AG10803 (cell line): ENCODE results near the gene NEURL1.

Experiments used
- DNase-seq: peaks from one replicate; pipeline ENCODE4 v3.0.0; 2010; ENCODE audit warnings: low read depth
- H3K4me3 ChIP-seq: 2 replicates; pipeline ENCODE4 v1.5.1; 2011; ENCODE audit warnings: mild to moderate bottlenecking, low read length, control low read depth
- CTCF ChIP-seq: conservative IDR thresholded peaks from 2 replicates; pipeline ENCODE4 v1.5.1; 2011; ENCODE audit warnings: mild to moderate bottlenecking, low read length, control low read depth, inconsistent platforms

Gene NEURL1

DNA sequence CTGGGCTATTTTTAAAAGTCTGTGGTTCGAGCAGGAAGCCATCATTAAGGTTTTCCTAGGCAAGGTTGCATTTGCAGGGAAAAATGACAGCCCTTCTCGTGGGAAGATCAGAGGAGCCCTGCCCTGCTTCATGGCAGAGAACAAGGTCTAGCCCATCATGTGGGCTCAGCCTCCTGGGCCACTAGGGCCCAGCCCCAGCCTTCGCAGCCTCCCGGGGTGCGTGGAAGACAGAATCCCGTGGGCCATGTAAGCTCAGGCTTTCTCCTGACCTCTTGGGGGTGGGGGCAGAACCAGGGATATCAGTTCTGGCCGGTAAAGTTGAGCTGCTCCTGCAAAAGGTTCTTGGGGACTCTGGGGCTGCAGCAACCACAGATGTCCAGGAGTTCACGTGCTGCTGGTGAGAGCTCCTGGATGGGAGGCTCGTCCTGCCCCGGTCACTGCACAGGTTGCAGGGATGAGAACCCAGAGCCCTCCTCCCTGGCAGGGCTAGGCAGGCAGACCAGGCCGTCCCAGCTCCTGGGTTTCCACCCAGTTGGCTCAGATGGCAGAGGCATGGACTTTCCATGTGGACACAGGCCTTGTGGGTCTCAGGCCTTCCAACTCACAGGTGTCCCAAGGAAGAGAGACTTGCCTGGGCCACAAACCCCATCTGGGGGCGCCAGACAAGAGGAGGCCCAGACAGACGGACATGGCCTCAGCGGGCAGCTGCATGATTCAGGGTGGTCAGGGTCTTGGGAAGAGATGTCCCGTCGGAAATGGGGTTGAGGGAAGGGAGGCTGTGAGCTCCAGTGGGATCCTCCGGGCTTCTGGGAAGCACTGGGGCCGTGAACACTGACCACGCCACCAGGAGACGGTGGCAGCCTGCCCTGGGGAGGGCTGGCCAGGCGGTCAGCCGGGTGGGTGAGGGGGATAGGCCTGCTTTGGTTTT is 126.2 kb downstream of the NEURL1 start:
- no peak overlapping the region for H3K4me3 ChIP-seq
- no peak for TF ChIP-seq CTCF
- no peak for DNase-seq

DNA sequence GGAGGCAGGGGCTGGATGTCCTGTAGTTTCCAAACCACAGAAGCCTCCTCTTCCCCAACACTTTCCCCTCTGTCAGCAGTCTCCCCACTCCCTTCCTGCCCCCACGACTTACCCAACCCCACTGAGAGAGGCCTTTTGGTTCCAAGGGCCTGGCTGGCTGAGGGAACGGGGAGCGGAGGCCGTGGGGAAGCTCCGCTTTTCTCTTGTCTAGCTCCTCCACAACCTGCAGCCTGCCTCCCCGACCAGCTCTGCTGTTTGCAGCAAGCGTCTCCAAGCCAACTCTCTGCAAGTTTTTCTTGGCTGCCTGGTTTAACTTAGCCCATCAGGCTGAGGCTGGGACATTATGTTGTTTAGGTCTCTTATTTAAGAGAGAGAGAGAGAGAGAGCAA is 126.8 kb downstream of the NEURL1 start:
- TF ChIP-seq CTCF: no peak

GRCh38 chr10:103620891-103621782 is 127.6 kb downstream of the NEURL1 start:
- no peak for DNase-seq
- no peak overlapping the region for H3K4me3 ChIP-seq
- TF ChIP-seq CTCF: no peak

More for the DNA sequence above, 126.8 kb downstream of the NEURL1 start:
- no peak overlapping the region for H3K4me3 ChIP-seq
- no peak for DNase-seq

DNA sequence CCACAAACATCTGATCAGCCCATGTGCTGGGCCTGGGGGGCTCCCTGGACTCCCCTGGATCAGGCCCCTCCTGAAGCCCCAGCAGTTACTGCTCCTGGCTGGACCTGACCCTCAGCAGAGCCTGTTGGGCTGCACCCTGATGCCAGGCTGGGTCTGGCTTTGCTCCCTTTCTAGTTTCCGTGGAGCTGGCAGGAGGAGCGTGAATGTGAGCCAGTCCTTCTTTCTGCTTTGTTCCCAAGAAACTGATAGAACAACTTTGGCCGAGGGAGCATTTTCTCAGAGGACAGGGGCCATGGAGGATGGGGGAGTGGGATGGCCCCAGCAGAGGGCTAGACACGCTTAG is 128.2 kb downstream of the NEURL1 start:
- DNase-seq: no peak
- TF ChIP-seq CTCF: no peak
- H3K4me3 ChIP-seq: no peak overlapping the region

- no peak overlapping the region for H3K4me3 ChIP-seq
- TF ChIP-seq CTCF: no peak
- DNase-seq: no peak
These were observed 128.8 kb downstream of the NEURL1 start for GRCh38 chr10:103622286-103622685.

DNA sequence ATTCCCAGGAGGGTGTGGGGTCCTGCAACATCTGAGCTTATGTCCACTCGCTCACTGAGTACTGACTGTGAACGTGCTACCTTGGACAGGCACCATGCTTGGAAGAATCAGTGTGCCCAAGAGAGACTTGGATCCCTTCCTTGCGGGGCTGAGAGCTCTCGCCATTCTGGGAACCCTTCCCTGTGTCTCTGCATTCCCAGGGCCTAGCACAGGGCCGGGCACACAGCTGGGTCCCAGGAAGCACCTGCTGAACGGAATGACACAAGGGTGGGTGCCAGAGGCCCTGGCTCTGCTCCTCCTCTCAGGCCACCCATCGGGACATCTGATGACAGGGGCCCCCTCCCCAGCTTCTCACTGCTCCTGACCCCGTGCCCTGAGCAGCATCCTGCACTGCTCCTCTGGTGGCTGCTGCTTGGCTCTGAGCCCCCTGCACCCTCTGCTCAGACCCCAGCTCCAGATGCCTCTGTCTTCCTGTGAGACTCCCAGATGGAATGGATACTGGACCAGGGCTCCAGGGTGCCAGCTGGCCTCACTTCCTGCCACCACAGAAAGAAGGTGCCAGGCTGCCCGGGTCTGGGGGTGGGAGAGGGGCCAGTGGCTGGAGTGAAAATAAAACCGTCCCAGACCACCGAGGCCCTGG is 129.6 kb downstream of the NEURL1 start:
- H3K4me3 ChIP-seq: no peak overlapping the region
- no peak for DNase-seq
- no peak for TF ChIP-seq CTCF
